ENCODE results near the gene NTM.

Gene NTM

DNA sequence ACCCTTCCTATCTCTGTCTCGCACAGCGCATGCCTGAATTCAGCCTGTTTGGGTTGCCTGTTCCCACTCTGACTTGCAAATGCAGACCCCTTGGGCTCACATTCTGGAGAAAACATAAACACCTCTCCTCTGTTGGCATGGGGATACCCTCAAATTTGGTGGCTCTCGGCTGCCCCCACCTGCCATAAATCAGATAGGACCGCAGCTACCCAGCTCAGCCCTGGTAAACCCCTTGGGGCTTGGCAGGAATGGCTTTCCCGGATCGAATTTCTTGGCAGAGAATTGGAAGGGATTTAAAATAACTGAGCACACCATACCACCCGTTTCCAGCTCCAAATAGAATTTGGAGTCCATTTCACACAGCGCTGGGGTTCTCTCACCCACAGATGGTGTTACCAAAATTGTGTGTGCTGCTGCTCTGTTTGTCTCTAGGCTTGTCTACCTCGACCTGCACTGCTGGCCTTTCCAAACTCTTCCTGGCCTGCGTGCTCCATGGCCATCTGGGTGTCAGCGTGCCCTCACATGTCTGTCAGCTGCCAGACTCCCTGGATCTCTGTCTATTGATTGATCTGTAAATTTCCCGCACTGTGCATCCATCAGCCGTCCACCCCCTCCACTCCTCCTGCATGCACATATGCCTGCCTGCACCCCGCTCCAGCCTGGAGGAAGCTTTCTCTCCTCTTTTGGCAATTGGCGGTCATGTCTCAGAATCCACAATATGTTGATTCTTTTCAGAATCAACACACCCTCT is 134.0 kb downstream of the NTM start:
- peak; percentile 75 for DNase-seq

- DNase-seq, result no peak
These were observed 135.9 kb downstream of the NTM start for GRCh38 chr11:131506348-131506747.

- DNase-seq, result no peak
These were observed 140.2 kb downstream of the NTM start for GRCh38 chr11:131510662-131511061.

DNA sequence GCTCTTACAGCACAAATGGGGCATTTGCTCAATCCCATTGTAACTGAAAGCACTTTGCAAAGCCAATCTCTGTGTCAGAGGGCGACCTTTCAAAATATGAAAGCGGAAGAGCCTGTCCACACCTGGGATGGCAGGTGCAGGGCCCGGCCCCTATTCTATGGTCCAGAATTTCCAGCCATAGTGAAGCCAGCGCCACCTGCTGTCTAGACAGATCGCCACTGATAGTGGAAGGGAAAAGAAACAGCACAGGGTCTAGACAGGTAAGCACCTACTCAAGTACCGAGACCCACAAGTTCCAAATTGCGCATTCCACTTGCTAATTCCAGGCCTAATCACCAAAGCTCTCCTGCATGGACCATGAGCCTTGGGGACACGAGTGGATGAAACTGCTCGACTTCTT is 141.4 kb downstream of the NTM start:
- no peak for DNase-seq

GRCh38 chr11:131512228-131512627 is 141.8 kb downstream of the NTM start:
- DNase-seq, result no peak

DNA sequence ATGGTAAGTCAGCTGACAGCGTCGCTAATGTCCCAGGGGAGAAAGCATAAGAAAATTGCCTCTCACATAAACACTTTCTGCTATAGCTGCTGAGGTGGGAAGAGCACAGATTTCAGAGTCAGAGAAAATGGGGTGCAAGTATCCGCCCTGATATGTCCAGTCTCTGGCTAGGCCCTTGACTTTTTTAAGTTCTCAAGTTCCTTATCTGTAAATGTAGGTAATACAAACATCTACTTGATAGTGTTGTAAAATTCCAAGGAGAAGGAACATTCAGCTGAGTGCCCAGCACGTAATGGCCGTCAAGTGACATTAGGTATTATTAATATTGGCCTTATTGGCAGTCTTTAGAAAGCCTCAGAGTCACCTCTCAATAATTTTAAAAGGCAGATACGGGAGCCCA is 143.6 kb downstream of the NTM start:
- no peak for DNase-seq

DNA sequence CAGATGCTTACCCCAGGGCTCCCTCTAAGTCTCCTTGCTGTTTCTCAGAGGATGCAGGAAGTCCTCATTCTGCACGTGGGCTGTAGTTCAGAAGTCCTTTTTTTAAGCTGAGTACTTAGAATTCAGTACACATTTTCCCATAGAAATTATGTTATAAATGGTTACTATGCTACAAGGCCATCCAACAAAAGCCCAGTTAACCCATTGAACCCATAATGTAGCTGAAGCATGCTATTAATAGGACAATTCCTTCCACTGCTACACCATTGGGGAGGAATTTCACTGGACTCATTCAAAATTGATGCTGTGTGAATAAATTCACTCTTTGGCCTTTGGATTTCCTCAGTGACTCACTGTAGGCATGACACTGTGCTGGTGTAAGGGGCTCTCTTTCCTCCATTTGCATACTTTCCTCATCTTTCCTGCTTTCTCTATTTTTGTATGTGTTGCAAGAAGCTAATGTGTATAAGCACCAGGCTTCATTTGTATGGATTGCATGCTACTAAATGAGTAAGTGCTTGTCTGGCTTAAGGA is 148.0 kb downstream of the NTM start:
- no peak for DNase-seq

DNA sequence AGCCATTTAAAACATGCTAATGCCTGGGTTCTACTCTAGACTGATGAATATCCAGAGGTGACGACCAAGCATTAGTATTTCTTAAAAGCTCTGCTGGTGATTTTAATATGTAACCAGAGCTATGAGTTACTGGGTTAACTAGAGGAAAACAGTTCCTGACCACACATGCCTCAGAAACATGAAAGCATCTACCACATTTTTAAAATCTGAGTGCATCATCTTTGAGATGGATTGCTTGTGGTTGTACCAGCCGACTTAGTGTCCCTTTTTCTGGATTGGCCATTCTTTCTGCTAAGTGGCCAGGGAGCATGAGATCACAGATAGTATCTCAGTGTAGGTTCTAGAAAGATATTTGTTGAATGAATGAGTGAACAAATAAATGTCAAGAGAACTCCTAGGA is 152.4 kb downstream of the NTM start:
- no peak for DNase-seq

DNA sequence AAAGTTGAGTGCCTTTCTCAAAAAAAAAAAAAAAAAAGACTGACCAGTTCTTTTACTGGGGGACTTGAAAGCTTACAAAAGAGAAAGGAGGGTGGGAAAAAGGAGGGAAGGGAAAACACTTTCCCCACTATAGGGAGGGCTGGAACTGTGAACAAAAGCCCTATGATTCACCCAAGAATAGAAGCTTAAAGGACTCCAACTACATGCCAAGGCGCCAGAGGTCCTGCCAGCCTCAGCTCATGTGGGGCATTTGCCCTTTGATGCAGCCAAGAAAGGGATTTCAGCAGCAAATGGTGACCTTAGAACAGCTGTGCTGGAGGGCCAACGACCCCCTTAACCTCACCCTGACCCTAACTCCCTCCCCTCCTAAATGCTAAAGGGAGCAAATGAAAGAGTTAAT is 160.0 kb downstream of the NTM start:
- DNase-seq, result peak; percentile 75

GRCh38 chr11:131533149-131533548 is 162.7 kb downstream of the NTM start:
- no peak for DNase-seq

DNA sequence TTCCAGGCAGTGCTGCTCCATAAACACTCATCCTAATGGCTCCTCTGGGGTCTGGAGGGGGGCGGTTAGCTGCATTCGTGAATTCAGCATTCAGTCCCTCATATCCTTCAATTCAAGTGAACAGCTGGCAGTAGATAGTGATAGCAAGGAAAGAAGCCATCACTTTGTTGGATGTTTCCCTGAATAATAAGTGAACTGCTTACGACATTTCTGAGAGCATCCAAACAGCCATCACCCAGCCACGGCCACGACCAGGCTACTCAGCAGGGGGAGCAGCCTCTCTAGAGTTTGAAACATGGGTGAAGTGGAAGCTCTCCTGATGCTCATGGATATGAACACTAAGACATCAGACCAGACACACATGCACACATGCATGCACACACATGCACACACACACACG is 163.6 kb downstream of the NTM start:
- peak; percentile 78 for DNase-seq

DNA sequence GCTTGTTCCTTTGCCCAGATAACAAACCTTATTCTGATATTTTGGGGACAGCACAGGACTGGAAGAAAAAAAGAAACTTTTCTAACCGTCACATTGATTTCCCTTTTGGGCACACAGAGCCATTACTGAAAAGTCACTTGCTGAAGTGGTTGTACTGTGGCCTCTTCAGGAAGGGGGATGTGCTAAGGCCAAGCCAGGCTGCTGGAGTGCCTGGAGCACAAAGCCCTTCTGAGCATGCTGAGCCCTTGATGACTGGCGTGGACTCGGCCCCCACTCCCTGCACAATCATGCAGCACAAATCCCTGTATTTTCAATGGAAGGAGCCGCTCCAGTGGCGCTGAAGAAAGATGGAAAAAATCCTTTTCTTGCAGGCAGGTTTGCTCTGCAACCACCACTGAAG is 164.2 kb downstream of the NTM start:
- no peak for DNase-seq

- DNase-seq, result no peak
These were observed 165.7 kb downstream of the NTM start for GRCh38 chr11:131536159-131536558.

GRCh38 chr11:131537196-131537595 is 166.8 kb downstream of the NTM start:
- DNase-seq, result no peak

- DNase-seq, result no peak
These were observed 167.3 kb downstream of the NTM start for GRCh38 chr11:131537748-131538147.

DNA sequence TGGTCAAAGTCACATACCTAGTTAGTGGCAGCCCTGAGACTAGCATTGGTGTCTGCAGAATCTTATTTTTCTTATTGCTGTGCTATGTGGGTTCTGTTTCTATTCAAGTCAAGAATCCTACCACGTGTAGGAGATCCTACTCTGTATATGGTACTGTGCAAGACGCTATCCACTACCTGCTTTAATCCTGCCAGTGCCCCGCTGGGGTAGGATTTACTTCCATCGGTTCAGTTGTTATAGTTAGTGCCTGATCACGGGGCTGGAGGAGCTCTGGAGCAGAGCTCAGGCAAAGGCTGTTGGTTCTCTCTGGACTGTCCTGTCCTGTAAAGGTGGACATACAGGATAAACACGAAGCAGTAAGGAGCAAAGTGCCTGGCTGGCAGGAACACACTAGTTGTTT is 167.9 kb downstream of the NTM start:
- DNase-seq, result no peak

GRCh38 chr11:131540676-131541075 is 170.3 kb downstream of the NTM start:
- DNase-seq, result no peak

DNA sequence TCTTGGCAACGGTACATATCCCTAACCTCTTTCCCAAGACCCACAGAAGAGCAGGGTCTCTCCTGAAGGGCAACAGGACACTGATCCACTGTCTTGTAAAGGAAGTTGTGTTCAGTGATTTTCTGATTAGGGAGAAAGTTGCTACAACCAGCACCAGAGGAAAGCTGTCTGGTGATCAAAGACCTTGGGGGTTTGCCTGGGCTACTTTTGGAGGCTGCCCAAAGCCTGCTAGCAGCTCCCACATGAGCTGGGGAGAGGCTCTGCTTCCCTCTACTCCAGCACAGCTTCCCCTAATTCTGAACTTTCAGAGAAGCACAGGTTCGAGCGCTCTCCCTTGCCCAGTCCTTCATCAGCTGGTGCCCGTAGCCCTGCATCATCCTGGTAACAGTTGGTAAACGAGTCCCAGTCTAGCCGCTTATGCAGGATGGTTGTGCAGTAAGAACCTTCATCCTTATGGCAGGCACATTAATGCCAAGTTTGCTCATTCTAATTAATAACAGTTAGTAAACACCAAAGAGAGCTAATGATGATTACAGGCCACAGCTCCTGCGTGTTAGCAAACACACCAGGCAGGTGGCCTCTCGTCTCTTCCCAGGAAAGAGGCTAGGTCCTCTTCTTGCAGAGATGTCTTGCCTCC is 173.1 kb downstream of the NTM start:
- DNase-seq, result no peak

- no peak for DNase-seq
These were observed 174.2 kb downstream of the NTM start for GRCh38 chr11:131544591-131544990.

DNA sequence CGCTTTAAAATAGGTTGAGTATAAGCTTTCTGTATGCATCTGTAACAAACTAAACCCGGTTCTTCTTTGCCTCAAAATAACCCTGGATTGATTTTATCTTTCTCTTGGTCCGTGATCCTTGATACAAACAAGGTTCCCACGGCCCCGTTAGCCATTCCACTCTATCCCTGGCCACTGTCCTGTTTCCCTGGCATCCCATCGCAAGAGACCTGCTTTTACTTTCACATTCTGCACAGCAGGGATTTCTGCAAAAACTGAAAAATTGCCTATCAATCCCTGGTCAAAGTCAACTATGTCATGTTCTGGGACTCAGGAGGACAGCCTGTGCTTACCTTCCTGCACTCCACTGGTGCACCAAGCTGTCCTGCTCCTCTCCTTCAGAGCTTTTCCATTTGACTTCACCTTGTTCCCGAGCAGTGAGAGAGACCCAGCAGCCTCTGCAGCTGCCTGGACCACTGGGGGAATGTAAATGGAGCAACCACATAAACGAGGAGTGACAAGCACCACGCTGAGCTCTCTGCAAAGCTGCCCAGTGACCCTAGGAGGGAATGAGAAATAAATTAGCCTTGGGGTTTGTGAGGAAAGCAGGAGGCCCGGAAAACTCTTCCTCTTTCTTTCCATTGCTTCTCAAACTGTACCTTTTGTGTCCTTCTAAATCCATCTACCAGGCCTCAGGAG is 175.9 kb downstream of the NTM start:
- no peak for DNase-seq

DNA sequence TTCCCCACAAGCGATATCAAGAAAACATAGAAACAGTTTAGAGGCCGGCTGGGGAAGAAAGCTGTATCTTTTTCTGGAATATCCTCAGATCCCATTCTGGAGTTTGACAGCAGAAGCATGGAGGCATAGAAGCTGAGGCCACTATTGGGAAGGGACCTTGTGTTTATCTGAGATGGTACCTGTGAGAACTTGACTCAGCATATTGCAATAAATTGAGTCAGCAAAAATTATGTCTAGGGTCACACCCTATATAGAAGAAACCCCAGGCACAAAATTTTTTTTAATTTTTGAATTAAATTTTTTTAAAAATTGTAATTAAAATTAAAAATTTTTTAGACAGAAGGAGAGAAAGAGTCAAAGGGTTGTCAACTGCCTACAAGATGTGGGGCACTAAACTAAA is 178.7 kb downstream of the NTM start:
- no peak for DNase-seq

DNA sequence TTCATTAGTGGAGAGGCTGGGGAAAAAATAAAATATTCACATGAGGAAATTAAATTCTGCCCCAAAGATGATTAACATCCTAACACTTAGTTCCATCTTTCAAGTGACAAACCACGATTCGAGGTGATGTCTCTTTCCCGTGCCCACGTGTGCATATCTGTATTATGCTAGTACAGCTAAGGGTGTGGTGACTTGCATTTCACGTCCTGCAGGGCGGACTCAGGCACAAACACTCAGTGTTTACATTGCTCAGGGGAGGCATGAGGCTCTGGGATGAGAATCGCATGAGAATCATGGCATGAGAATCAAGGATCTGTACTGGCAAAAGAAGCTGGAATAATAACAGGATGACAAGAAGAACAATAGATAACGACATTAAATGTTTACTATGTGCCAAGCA is 179.4 kb downstream of the NTM start:
- no peak for DNase-seq

DNA sequence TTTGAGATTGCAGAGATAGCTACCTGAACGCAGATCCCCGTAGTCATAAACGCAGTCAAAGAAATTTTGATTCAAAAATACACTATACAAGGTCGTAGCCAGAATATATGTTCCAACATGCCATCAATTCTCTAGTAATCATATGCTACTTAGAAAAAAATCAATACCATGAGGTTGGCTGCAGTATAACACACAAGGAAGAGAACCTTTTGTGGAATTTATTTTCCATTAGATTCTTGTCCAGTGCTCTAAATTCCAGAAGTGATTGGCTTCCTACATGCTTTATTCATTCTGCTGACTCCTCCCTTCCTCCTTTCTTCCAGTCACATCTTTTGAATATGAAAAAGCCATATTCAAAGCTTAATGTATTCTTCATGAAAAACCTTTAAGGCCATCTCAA is 189.9 kb downstream of the NTM start:
- no peak for DNase-seq

DNA sequence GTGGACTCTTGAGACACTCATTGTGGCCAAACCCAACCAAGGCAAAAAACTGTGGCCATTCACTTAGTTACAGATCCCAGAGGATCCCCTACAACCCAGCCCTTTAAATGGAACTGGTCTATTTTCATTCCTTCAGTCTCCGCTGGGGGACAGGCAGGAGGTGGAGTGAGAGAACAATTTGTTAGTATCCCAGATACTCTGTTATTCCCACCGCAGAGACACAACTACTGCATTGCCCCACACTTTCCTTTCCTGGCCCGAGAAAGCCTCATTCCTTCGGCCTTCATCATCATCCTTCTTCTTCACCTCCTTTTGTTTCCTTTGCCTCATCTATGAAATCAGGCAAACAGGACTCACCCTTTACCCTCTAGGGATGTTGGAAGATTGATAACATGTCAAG is 191.1 kb downstream of the NTM start:
- no peak for DNase-seq
